ENCODE measurements around the gene PLCB1. TPM values are rescaled to one million over a fixed set of nuclear protein-coding genes. Genes with fewer than 3 reads are reported as not detected.

PLCB1 gene
- total RNA-seq, 1 donor from 2014 or later: 6.3 TPM

DNA sequence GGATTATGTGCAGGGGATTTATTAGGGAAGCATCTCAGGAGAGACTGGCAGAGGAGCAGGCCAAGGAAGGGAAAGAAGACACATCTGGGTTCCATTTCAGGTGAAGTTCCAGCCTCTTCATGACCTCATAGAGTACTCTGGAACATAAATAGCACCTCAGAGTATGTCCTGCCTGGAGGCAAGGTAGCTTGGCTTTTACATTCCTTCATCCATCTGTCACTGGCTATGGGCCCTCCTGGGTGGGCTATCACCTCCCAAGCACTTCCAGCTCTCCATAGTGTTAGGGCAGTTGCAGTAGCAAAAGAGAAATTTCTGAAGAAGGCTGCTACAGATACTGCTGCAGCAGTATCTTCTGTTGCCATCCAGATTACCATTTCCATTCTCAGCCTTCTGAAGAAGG, 116.0 kb downstream of the PLCB1 start:
- DNase-seq (no peak), ATAC-seq (no peak)
- Histone ChIP-seq H3K4me1 (no peaks in the 10 kb centered on the region), H3K27ac (no peak overlapping the region), H3K36me3 (no peaks in the 10 kb centered on the region), H3K4me3 (no peak overlapping the region), H3K27me3 (ENCODE audit: low read depth) (no peaks in the 10 kb centered on the region), H3K9me3 (no peaks in the 10 kb centered on the region)
- TF ChIP-seq, protein P1, sequence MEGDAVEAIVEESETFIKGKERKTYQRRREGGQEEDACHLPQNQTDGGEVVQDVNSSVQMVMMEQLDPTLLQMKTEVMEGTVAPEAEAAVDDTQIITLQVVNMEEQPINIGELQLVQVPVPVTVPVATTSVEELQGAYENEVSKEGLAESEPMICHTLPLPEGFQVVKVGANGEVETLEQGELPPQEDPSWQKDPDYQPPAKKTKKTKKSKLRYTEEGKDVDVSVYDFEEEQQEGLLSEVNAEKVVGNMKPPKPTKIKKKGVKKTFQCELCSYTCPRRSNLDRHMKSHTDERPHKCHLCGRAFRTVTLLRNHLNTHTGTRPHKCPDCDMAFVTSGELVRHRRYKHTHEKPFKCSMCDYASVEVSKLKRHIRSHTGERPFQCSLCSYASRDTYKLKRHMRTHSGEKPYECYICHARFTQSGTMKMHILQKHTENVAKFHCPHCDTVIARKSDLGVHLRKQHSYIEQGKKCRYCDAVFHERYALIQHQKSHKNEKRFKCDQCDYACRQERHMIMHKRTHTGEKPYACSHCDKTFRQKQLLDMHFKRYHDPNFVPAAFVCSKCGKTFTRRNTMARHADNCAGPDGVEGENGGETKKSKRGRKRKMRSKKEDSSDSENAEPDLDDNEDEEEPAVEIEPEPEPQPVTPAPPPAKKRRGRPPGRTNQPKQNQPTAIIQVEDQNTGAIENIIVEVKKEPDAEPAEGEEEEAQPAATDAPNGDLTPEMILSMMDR (IDR thresholded peaks at IDR 0.05): no peak
- intact Hi-C loops (cut with DNase I): no loop called here

DNA sequence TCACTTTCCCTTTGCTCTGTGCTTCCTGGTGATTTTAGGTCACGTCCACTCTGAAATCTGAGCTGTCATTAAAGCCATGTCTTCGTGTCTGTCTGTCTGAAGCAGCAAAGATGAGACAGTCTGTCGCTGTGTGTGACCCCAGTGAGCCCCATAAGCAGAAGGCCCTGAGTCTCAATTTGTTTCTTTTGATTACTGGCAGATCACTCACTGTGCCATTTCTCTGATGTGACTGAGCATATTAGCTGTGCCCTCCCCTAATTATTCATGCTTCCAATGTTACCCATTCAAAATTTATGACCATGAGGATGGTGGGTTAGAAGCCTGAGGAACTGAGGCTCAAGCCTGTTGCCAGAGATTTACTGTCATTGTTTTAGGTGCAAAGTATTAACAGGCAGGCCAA, 117.6 kb downstream of the PLCB1 start:
- Histone ChIP-seq H3K27ac (no peak overlapping the region), H3K9me3 (no peaks in the 10 kb centered on the region), H3K4me3 (no peak overlapping the region), H3K4me1 (no peaks in the 10 kb centered on the region), H3K27me3 (ENCODE audit: low read depth) (no peaks in the 10 kb centered on the region), H3K36me3 (no peaks in the 10 kb centered on the region)
- no peak for ATAC-seq
- DNase-seq: no peak
- intact Hi-C loops (cut with DNase I): no loop called here
- TF ChIP-seq, protein P1 (IDR thresholded peaks at IDR 0.05): no peak

DNA sequence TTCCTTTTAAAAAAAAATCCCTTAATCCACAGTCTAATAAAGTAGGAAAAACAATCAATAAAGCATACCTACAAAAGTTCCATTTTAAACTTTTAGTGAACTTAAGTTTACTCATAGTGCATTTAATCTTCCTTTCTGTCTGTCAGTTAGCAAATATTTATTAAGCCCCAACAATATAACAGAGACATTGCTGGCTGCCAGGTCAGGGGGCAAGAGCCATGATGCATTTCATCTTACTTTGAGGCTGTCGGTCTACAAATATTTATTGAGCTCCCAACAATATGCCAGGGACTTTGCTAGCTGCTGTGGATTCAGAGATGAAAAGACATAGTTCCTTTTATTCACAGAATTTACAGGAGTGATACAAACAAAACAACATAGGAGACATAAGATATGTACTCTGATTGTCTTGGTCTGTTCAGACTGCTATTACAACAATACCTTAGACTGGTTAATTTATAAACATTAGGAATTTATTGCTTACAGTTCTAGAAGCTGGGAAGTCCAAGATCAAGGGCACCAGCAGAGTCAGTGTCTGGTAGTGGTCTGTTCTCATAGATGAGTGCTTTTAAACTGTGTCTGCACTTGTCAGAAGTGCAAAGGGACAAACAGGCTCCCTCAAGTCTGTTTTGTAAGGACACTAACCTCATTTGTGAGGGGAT, 118.6 kb downstream of the PLCB1 start:
- intact Hi-C loops (cut with DNase I): no loop called here
- DNase-seq (no peak), ATAC-seq (no peak)
- no peak overlapping the region for H3K4me3 ChIP-seq
- H3K27ac ChIP-seq: no peak overlapping the region
- TF ChIP-seq, protein P1 (IDR thresholded peaks at IDR 0.05): no peak
- H3K9me3 ChIP-seq: no peaks in the 10 kb centered on the region
- H3K36me3 ChIP-seq: no peaks in the 10 kb centered on the region
- no peaks in the 10 kb centered on the region for H3K27me3 ChIP-seq (ENCODE audit: low read depth)
- no peaks in the 10 kb centered on the region for H3K4me1 ChIP-seq

DNA sequence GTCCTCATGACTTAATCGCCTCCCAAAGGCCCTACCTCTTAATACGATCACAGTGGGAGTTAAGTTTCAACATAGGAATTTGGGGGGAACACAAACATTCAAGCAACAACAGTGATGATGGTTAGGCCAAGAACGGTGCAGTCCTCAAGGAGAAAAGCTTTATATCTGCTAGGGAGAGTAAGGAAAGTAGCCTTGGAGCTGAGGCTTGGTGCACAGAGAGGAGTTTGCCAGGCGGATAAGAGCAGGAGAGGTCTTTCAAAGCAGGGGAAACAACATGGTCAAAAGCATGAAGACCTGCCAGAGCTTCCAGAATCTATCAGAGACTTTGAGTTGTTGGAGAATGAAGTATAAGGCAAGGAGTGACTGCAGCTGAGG, 119.1 kb downstream of the PLCB1 start:
- Histone ChIP-seq H3K27ac (no peak overlapping the region), H3K4me1 (no peaks in the 10 kb centered on the region), H3K36me3 (no peaks in the 10 kb centered on the region), H3K27me3 (ENCODE audit: low read depth) (no peaks in the 10 kb centered on the region), H3K4me3 (no peak overlapping the region), H3K9me3 (no peaks in the 10 kb centered on the region)
- DNase-seq (no peak), ATAC-seq (no peak)
- intact Hi-C loops (cut with DNase I): no loop called here
- TF ChIP-seq, protein P1 (IDR thresholded peaks at IDR 0.05): no peak

DNA sequence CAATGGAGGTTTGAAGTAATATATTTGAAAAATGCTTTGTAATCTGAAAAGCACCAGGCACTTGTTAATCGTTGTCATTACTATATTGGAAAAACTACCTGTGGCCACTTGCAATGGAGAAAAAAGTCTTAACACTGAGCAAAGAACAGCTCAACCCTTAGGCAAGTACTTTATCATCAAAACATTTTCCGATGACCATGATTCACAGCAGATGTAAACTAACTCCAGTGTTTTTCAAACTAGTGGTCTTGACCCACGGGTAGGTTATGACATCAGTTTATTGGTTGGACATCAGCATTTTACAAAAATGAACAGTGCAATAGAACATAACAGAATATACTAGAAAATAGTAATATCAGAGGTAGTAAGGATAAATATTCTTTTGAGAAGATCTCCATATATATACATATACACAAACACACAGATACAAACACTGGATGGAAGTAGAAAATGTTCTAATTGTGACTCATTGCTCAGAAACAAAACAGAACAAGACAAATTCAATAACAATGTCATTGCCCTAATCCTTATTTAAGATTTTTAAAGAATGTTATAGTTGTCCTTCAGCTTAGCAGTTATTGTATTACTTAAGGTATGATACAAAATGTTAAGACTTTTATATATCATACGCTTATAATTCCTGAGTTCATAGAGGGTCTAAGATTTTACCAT, 123.0 kb downstream of the PLCB1 start:
- Histone ChIP-seq H3K36me3 (no peaks in the 10 kb centered on the region), H3K4me1 (no peaks in the 10 kb centered on the region), H3K27ac (no peak overlapping the region), H3K27me3 (ENCODE audit: low read depth) (no peaks in the 10 kb centered on the region), H3K9me3 (no peaks in the 10 kb centered on the region), H3K4me3 (no peak overlapping the region)
- intact Hi-C loops (cut with DNase I): no loop called here
- TF ChIP-seq, protein P1 (IDR thresholded peaks at IDR 0.05): no peak
- DNase-seq: no peak
- no peak for ATAC-seq
